HepG2 (cell line): ENCODE data around the gene GPR119. TPM values are rescaled to one million over a fixed set of nuclear protein-coding genes. Genes with fewer than 3 reads are reported as not detected.

ENCODE experiments used
- AGO2 ChIP-seq: fragments of 200-400 bp; formaldehyde crosslinking; optimal IDR thresholded peaks from 2 replicates; pipeline ENCODE3; 2017; ENCODE audit warnings: mild to moderate bottlenecking, low read depth, low read length, moderate library complexity
- CAMTA2 ChIP-seq: sonication (generic); formaldehyde crosslinking; IDR thresholded peaks from 2 replicates; pipeline ENCODE4 v1.4.0; 2020; ENCODE audit warnings: mild to moderate bottlenecking, missing genetic modification reagents, borderline replicate concordance
- ERF ChIP-seq: IDR thresholded peaks from 2 replicates; pipeline ENCODE4 v1.6.1; 2018; ENCODE audit warnings: missing biosample characterization, missing genetic modification reagents
- MAZ ChIP-seq, 2 experiments: sonication (generic) in 1 of 2; formaldehyde crosslinking in 1 of 2; IDR thresholded peaks; 2 replicates each; pipeline versions ENCODE4 v1.5.0 to v1.6.1; 2012 to 2020; ENCODE audit warnings: low read depth in 2 of 2, mild to moderate bottlenecking in 2 of 2, borderline replicate concordance in 1 of 2, improper control_type of control experiment in 1 of 2, low read length in 1 of 2, missing genetic modification reagents in 1 of 2, moderate library complexity in 1 of 2
- RCOR2 ChIP-seq: IDR thresholded peaks from 2 replicates; pipeline ENCODE4 v1.6.1; 2016; ENCODE audit warnings: missing biosample characterization, missing genetic modification reagents
- SKI ChIP-seq: fragments of 450-650 bp; IDR thresholded peaks from one replicate; pipeline ENCODE4 v1.6.1; 2018; ENCODE audit warnings: mild to moderate bottlenecking; ENCODE audit not compliant: partially characterized antibody
- ZNF121 ChIP-seq: sonication (generic); formaldehyde crosslinking; IDR thresholded peaks from 2 replicates; pipeline ENCODE4 v1.5.0; 2020; ENCODE audit warnings: mild to moderate bottlenecking, missing genetic modification reagents
- polyA plus RNA-seq, 8 experiments: library from polyadenylated mRNA; depleted of rRNA in 3 of 8; stranded (reverse) in 7 of 8; unstranded in 1 of 8; fragments of >200 nt; fragmentation: Illumina TruSeq in 4 of 8; extraction: Trizol in 4 of 8; gene quantifications; 2 replicates each; pipeline versions ENCODE4 v1.2.1 to v1.2.3, GENCODE V29; 2011 to 2016; ENCODE audit warnings: low read depth in 4 of 8, missing spikeins in 1 of 8, mixed read lengths in 1 of 8; ENCODE audit not compliant: insufficient read depth in 1 of 8
- total RNA-seq, 5 experiments: library from RNA; depleted of rRNA; stranded (reverse); fragments of >200 nt; fragmentation: Illumina TruSeq; extraction: Trizol; gene quantifications; 2 replicates each; pipeline ENCODE4 v1.2.3, GENCODE V29; 2016; ENCODE audit warnings: low read depth in 1 of 5
- TF ChIP-seq, protein P1 (sequence below): sonication (generic); formaldehyde crosslinking; IDR thresholded peaks from 2 replicates; pipeline ENCODE4 v1.4.0; 2020; ENCODE audit warnings: missing genetic modification reagents
- TF ChIP-seq, protein P2 (sequence below): sonication (generic); formaldehyde crosslinking; IDR thresholded peaks from 2 replicates; pipeline ENCODE4 v1.5.0; 2020; ENCODE audit warnings: missing genetic modification reagents, mild to moderate bottlenecking, borderline replicate concordance
- TF ChIP-seq, protein P3 (sequence below): sonication (generic); formaldehyde crosslinking; IDR thresholded peaks from 2 replicates; pipeline ENCODE4 v1.4.0; 2020; ENCODE audit warnings: missing genetic modification reagents, borderline replicate concordance

The GPR119 gene
- total and polyA plus RNA-seq, 2 of the 13 experiments (the other 11 are each of a cell fraction or from before 2014, with no cell fraction given), result 2.6 to 5.5 TPM

DNA sequence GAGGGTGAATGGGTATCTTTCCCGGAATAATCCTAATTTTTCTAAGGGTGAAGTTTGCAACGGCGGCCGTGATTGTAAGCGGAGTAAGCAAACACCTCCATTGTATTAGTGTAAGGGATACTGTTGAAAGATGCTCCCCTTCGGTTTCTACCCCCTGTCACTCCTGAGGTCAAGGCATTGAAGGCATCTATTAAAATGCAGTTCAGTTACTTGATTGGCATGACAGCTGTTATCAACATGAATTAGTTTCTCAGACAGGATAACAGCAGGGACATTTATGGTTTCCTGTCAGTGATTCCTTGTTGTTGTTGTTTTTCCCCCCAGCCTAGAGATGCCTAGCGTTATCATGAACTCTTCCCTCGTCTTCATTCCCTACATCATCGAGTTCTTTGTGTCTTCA lies 45.2 kb downstream of the GPR119 start (continued):
- TF ChIP-seq, protein P1, sequence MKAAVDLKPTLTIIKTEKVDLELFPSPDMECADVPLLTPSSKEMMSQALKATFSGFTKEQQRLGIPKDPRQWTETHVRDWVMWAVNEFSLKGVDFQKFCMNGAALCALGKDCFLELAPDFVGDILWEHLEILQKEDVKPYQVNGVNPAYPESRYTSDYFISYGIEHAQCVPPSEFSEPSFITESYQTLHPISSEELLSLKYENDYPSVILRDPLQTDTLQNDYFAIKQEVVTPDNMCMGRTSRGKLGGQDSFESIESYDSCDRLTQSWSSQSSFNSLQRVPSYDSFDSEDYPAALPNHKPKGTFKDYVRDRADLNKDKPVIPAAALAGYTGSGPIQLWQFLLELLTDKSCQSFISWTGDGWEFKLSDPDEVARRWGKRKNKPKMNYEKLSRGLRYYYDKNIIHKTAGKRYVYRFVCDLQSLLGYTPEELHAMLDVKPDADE (CRISPR knock-in tag), result no peak
- no peak for TF ChIP-seq CAMTA2 (CRISPR knock-in tag)
- no peak for TF ChIP-seq ZNF121 (CRISPR knock-in tag)
- TF ChIP-seq SKI, result no peak
- no peak for TF ChIP-seq MAZ (IDR thresholded peaks at IDR 0.05; ENCODE audit: borderline replicate concordance, low read depth, low read length)
- TF ChIP-seq MAZ (CRISPR knock-in tag; IDR thresholded peaks at IDR 0.05; ENCODE audit: low read depth), result no peak
- no peak for TF ChIP-seq ERF (CRISPR knock-in tag)
- TF ChIP-seq RCOR2 (CRISPR knock-in tag), result no peak
- no peak for TF ChIP-seq AGO2
- TF ChIP-seq, protein P2, sequence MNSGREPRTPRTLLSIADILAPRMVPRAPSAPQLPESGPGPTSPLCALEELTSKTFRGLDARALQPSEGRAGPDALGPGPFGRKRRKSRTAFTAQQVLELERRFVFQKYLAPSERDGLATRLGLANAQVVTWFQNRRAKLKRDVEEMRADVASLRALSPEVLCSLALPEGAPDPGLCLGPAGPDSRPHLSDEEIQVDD (CRISPR knock-in tag), result no peak
- TF ChIP-seq, protein P3, sequence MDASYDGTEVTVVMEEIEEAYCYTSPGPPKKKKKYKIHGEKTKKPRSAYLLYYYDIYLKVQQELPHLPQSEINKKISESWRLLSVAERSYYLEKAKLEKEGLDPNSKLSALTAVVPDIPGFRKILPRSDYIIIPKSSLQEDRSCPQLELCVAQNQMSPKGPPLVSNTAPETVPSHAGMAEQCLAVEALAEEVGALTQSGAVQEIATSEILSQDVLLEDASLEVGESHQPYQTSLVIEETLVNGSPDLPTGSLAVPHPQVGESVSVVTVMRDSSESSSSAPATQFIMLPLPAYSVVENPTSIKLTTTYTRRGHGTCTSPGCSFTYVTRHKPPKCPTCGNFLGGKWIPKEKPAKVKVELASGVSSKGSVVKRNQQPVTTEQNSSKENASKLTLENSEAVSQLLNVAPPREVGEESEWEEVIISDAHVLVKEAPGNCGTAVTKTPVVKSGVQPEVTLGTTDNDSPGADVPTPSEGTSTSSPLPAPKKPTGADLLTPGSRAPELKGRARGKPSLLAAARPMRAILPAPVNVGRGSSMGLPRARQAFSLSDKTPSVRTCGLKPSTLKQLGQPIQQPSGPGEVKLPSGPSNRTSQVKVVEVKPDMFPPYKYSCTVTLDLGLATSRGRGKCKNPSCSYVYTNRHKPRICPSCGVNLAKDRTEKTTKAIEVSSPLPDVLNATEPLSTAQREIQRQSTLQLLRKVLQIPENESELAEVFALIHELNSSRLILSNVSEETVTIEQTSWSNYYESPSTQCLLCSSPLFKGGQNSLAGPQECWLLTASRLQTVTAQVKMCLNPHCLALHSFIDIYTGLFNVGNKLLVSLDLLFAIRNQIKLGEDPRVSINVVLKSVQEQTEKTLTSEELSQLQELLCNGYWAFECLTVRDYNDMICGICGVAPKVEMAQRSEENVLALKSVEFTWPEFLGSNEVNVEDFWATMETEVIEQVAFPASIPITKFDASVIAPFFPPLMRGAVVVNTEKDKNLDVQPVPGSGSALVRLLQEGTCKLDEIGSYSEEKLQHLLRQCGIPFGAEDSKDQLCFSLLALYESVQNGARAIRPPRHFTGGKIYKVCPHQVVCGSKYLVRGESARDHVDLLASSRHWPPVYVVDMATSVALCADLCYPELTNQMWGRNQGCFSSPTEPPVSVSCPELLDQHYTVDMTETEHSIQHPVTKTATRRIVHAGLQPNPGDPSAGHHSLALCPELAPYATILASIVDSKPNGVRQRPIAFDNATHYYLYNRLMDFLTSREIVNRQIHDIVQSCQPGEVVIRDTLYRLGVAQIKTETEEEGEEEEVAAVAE (CRISPR knock-in tag), result no peak
- TF ChIP-seq, all 625 proteins: peak for 0
